Measurements from ENCODE around the gene RRP9. TPM values are rescaled to one million over a fixed set of nuclear protein-coding genes. Genes with fewer than 3 reads are reported as not detected.

RRP9 gene
- total RNA-seq, 1 experiment from 2014 or later, result 71.3 TPM

- Histone ChIP-seq H4K20me1 (ENCODE audit: insufficient read depth) (no peaks in the 10 kb centered on the region), H3K79me2 (ENCODE audit: insufficient read depth, low read length) (no peaks in the 10 kb centered on the region), H3K9ac (ENCODE audit: low read length) (no peak overlapping the region), H3K36me3 (ENCODE audit: control insufficient read depth in 1 of 2, insufficient read depth in 2 of 2, low read length in 2 of 2) (no peaks in the 10 kb centered on the region), H3K9me3 (ENCODE audit: control insufficient read depth in 1 of 2, insufficient read depth in 1 of 2, low read depth in 1 of 2, low read length in 2 of 2) (no peaks in the 10 kb centered on the region), H3K4me1 (ENCODE audit: control insufficient read depth in 1 of 2, insufficient read depth in 2 of 2, low read length in 2 of 2) (peaks cover 9 to 14% of the 10 kb centered on the region in 2 experiments), H2AFZ (ENCODE audit: low read depth, low read length, poor library complexity, severe bottlenecking) (peak overlapping the region; percentile 27), H3K4me2 (ENCODE audit: low read length) (no peak overlapping the region), H3K9me2 (ENCODE audit: insufficient read depth) (no peaks in the 10 kb centered on the region), H3K27me3 (ENCODE audit: insufficient read depth, low read length) (no peaks in the 10 kb centered on the region), H3K4me3 (replicated peaks in 1 of 2; ENCODE audit: low read depth in 1 of 2, low read length in 2 of 2) (no peak overlapping the region), H3K27ac (ENCODE audit: low read depth, low read length) (no peak overlapping the region)
- ChIA-PET CTCF (no interaction called here), RAD21 (ENCODE audit: low non-redundant PET in 1 of 2, low total read pairs in 2 of 2, uncharacterized antibody in 2 of 2, unreplicated experiment in 2 of 2) (no interaction called here), POLR2A (no interaction called here)
- no TSS peak for BruUV-seq (replicated peaks)
- intact Hi-C loops (cut with micrococcal nuclease), result no loop called here
- no peak for TF ChIP-seq EZH2phosphoT487 (IDR thresholded peaks at IDR 0.05; ENCODE audit: borderline replicate concordance)
- TF ChIP-seq, protein P1, sequence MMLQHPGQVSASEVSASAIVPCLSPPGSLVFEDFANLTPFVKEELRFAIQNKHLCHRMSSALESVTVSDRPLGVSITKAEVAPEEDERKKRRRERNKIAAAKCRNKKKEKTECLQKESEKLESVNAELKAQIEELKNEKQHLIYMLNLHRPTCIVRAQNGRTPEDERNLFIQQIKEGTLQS (IDR thresholded peaks at IDR 0.05), result no peak
- no peak for TF ChIP-seq CBX3 (IDR thresholded peaks at IDR 0.05; ENCODE audit: low read depth)
- TF ChIP-seq JUND (IDR thresholded peaks at IDR 0.05), result no peak
- no peak for TF ChIP-seq POLR2A (IDR thresholded peaks at IDR 0.05; ENCODE audit: borderline replicate concordance, extremely low read depth, insufficient read depth, insufficient read length)
- TF ChIP-seq, protein P2, sequence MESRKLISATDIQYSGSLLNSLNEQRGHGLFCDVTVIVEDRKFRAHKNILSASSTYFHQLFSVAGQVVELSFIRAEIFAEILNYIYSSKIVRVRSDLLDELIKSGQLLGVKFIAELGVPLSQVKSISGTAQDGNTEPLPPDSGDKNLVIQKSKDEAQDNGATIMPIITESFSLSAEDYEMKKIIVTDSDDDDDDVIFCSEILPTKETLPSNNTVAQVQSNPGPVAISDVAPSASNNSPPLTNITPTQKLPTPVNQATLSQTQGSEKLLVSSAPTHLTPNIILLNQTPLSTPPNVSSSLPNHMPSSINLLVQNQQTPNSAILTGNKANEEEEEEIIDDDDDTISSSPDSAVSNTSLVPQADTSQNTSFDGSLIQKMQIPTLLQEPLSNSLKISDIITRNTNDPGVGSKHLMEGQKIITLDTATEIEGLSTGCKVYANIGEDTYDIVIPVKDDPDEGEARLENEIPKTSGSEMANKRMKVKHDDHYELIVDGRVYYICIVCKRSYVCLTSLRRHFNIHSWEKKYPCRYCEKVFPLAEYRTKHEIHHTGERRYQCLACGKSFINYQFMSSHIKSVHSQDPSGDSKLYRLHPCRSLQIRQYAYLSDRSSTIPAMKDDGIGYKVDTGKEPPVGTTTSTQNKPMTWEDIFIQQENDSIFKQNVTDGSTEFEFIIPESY (IDR thresholded peaks at IDR 0.05; ENCODE audit: extremely low read depth, insufficient replicate concordance, low read length), result no peak
- no peak for TF ChIP-seq ZNF274 (IDR thresholded peaks at IDR 0.05; ENCODE audit: low read depth, low read length)
- TF ChIP-seq CEBPB (IDR thresholded peaks at IDR 0.05; ENCODE audit: low read depth), result no peak
- TF ChIP-seq SRF (IDR thresholded peaks at IDR 0.05; ENCODE audit: low read depth), result no peak
- no peak for TF ChIP-seq SIN3A (IDR thresholded peaks at IDR 0.05; ENCODE audit: low read depth)
- no peak for TF ChIP-seq FOSL1 (IDR thresholded peaks at IDR 0.05; ENCODE audit: low read depth)
- no peak for TF ChIP-seq YY1 (IDR thresholded peaks at IDR 0.05; ENCODE audit: extremely low read depth, insufficient replicate concordance, low read depth, low read length)
- no peak for TF ChIP-seq MAX (IDR thresholded peaks at IDR 0.05)
- TF ChIP-seq, protein P3, sequence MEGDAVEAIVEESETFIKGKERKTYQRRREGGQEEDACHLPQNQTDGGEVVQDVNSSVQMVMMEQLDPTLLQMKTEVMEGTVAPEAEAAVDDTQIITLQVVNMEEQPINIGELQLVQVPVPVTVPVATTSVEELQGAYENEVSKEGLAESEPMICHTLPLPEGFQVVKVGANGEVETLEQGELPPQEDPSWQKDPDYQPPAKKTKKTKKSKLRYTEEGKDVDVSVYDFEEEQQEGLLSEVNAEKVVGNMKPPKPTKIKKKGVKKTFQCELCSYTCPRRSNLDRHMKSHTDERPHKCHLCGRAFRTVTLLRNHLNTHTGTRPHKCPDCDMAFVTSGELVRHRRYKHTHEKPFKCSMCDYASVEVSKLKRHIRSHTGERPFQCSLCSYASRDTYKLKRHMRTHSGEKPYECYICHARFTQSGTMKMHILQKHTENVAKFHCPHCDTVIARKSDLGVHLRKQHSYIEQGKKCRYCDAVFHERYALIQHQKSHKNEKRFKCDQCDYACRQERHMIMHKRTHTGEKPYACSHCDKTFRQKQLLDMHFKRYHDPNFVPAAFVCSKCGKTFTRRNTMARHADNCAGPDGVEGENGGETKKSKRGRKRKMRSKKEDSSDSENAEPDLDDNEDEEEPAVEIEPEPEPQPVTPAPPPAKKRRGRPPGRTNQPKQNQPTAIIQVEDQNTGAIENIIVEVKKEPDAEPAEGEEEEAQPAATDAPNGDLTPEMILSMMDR (IDR thresholded peaks at IDR 0.05 in 2 of 3, conservative IDR thresholded peaks at IDR 0.05 in 1 of 3; ENCODE audit: borderline replicate concordance in 1 of 3, insufficient read depth in 1 of 3, low read depth in 2 of 3, low read length in 2 of 3), result no peak
- no peak for TF ChIP-seq TCF7L2 (IDR thresholded peaks at IDR 0.05; ENCODE audit: borderline replicate concordance, extremely low read depth, insufficient read depth, insufficient read length)
- no peak for TF ChIP-seq EGR1 (IDR thresholded peaks at IDR 0.05; ENCODE audit: low read depth)
- TF ChIP-seq ELF1 (IDR thresholded peaks at IDR 0.05; ENCODE audit: borderline replicate concordance, low read depth), result no peak
- TF ChIP-seq SP1 (IDR thresholded peaks at IDR 0.05; ENCODE audit: low read depth), result no peak
- TF ChIP-seq POLR2AphosphoS5 (IDR thresholded peaks at IDR 0.05; ENCODE audit: low read depth, low read length), result no peak
- no peak for TF ChIP-seq EZH2 (IDR thresholded peaks at IDR 0.05)
- no peak for ATAC-seq
- no peak for DNase-seq (ENCODE audit: low read depth, low spot score)
Observed at GRCh38 chr3:51886447-51886846, 55.3 kb downstream of the RRP9 start.
